Left lung (tissue), 10 donors: ENCODE measurements around the gene SFXN4. TPM values are rescaled to one million over a fixed set of nuclear protein-coding genes. Genes with fewer than 3 reads are reported as not detected.

Source experiments
- ATAC-seq: fragments of 200-7000 bp; cut with Tn5 transposase; one replicate; pipeline ENCODE4 v1.9.1; 2020; ENCODE audit warnings: moderate library complexity
- DNase-seq, 4 donors: peaks; one replicate each; pipeline ENCODE4 v3.0.0-alpha.2; 2013 to 2020
- H3K27ac ChIP-seq, 2 donors: fragments of 200-600 bp; sonication (generic) in 1 of 2; one replicate each; pipeline versions ENCODE4 v1.5.0 to v1.8.0; 2020 to 2021
- H3K27me3 ChIP-seq, 2 donors: fragments of 200-600 bp; sonication (generic) in 1 of 2; one replicate each; pipeline versions ENCODE4 v1.5.0 to v1.8.0; 2020 to 2021
- H3K36me3 ChIP-seq, 2 donors: fragments of 200-600 bp; sonication (generic) in 1 of 2; one replicate each; pipeline versions ENCODE4 v1.5.0 to v1.8.0; 2020 to 2021
- H3K4me1 ChIP-seq, 2 donors: fragments of 200-600 bp; one replicate each; pipeline ENCODE4 v1.8.0; 2021
- H3K4me3 ChIP-seq, 2 donors: fragments of 200-600 bp; sonication (generic) in 1 of 2; one replicate each; pipeline versions ENCODE4 v1.5.0 to v1.8.0; 2020 to 2021; ENCODE audit warnings: mild to moderate bottlenecking in 1 of 2
- H3K9me3 ChIP-seq, 2 donors: fragments of 200-600 bp; sonication (generic) in 1 of 2; one replicate each; pipeline versions ENCODE4 v1.5.0 to v1.8.0; 2020 to 2021
- CTCF ChIP-seq, 2 donors: fragments of 200-600 bp; sonication (generic) in 1 of 2; IDR thresholded peaks; one replicate each; pipeline versions ENCODE4 v1.5.0 to v1.8.0; 2021; ENCODE audit warnings: antibody characterized with exemption in 2 of 2
- intact Hi-C, 2 donors: fragments of 100-400 bp; cut with DNase I; formaldehyde crosslinking; loops; one replicate each; pipeline versions ENCODE4 v1.11.2 to v1.14.2; 2022
- polyA plus RNA-seq, 6 donors: library from polyadenylated mRNA; unstranded; fragments of 120-200 nt; gene quantifications; one replicate each; pipeline ENCODE4 v1.2.1, GENCODE V29; 2013; ENCODE audit not compliant: insufficient read length in 6 of 6
- total RNA-seq, 2 donors: library from RNA; stranded (reverse); fragmentation: NEBNext Ultra II Directional; extraction: Animal tissue kit (Norgen Biotek cat#: 25700); gene quantifications; one replicate each; pipeline ENCODE4 v1.2.1, GENCODE V29; 2021
- donor health status: DM: no; HTN: yes; CAD: no.
- donor health status: DM: no; HTN: no; CAD: no.

SFXN4 gene
- total and polyA plus RNA-seq, 8 donors, result 13.2 to 34.2 (median 24.1) TPM

- no peak for TF ChIP-seq CTCF (IDR thresholded peaks at IDR 0.05)
- Histone ChIP-seq H3K4me1 (peaks cover 10 to 41% of the 10 kb centered on the region in 2 donors), H3K27ac (no peak overlapping the region), H3K36me3 (peaks cover 0 to 24% of the 10 kb centered on the region in 2 donors), H3K27me3 (no peaks in the 10 kb centered on the region), H3K4me3 (peak overlapping the region; percentile 78 to 82), H3K9me3 (no peaks in the 10 kb centered on the region)
- ATAC-seq (no peak), DNase-seq (no peak)
- intact Hi-C loops, result no loop called here
Measured at GRCh38 chr10:119105155-119105554, 60.4 kb downstream of the SFXN4 start.

GRCh38 chr10:119104654-119105015 is 60.9 kb downstream of the SFXN4 start:
- Histone ChIP-seq H3K9me3 (no peaks in the 10 kb centered on the region), H3K36me3 (peaks cover 0 to 19% of the 10 kb centered on the region in 2 donors), H3K4me3 (peak overlapping the region; percentile 78 to 82), H3K27me3 (no peaks in the 10 kb centered on the region), H3K27ac (peak overlapping the region in 1 of 2 donors; percentile 82), H3K4me1 (peaks cover 10 to 41% of the 10 kb centered on the region in 2 donors)
- peak in 3 of 4 donors; percentile 13 to 37 (median 19) for DNase-seq
- no peak for TF ChIP-seq CTCF (IDR thresholded peaks at IDR 0.05)
- ATAC-seq, result peak; percentile 4
- intact Hi-C loops, result no loop called here

- Histone ChIP-seq H3K4me3 (peak within 1 kb of the TSS; percentile 78 to 82), H3K9me3 (no peaks in the 10 kb centered on the region), H3K27ac (peak within 1 kb of the TSS; percentile 59 to 82), H3K27me3 (no peaks in the 10 kb centered on the region), H3K4me1 (peaks cover 10 to 40% of the 10 kb centered on the region in 2 donors), H3K36me3 (peaks cover 0 to 13% of the 10 kb centered on the region in 2 donors)
- DNase-seq (peak; percentile 65 to 95 (median 85)), ATAC-seq (peak; percentile 96)
- intact Hi-C loops, result no loop called here
- TF ChIP-seq CTCF (IDR thresholded peaks at IDR 0.05), result peak in 1 of 2 donors; percentile 3
Measured at GRCh38 chr10:119103903-119104653, 61.4 kb downstream of the SFXN4 start, which contains the start of gene DENND10. Gene DENND10, plus strand, starts transcription at chr10:119104113. Its CDS starts 30 bp downstream, at chr10:119104143.

- ATAC-seq (no peak), DNase-seq (no peak)
- Histone ChIP-seq H3K4me3 (peak overlapping the region in 1 of 2 donors; percentile 82), H3K27me3 (no peaks in the 10 kb centered on the region), H3K9me3 (no peaks in the 10 kb centered on the region), H3K4me1 (peaks cover 10 to 33% of the 10 kb centered on the region in 2 donors), H3K27ac (peak overlapping the region in 1 of 2 donors; percentile 41), H3K36me3 (peaks cover 0 to 6% of the 10 kb centered on the region in 2 donors)
- no peak for TF ChIP-seq CTCF (IDR thresholded peaks at IDR 0.05)
- intact Hi-C loops, result no loop called here
Measured at GRCh38 chr10:119103241-119103902, 62.1 kb downstream of the SFXN4 start.
